ENCODE data around the gene TRPV5.

TRPV5 gene

GRCh38 chr7:142925413-142925812 is 8.1 kb downstream of the TRPV5 start:
- no peak for TF ChIP-seq CTCF (IDR thresholded peaks at IDR 0.05; ENCODE audit: low read length, missing control alignments)
- H3K4me3 ChIP-seq (replicated peaks; ENCODE audit: low read depth, low read length), result no peak overlapping the region
- DNase-seq (ENCODE audit: low read depth), result no peak

GRCh38 chr7:142923391-142923790 is 10.2 kb downstream of the TRPV5 start:
- DNase-seq (ENCODE audit: low read depth), result no peak
- no peak for TF ChIP-seq CTCF (IDR thresholded peaks at IDR 0.05; ENCODE audit: low read length, missing control alignments)

DNA sequence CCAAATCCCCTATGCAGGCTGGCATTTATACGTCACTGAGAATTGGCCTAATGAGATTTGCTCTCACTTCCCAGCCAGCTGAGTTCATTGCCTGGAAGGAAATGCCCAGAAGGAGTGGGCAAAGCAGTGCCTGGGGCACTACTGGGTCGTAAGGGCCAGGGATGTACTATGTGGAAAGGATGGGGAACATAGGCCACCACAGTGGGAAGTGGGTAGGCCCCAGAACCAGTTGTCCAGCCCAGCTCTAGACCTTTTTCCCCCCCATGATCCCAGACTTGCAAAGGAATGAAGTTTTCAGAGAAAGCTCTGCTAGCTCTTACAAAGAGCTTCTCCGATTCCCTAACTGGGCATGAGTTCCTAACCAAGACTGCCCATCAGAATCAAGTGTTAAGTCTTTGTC is 13.9 kb downstream of the TRPV5 start:
- DNase-seq (ENCODE audit: low read depth), result no peak
- H3K4me3 ChIP-seq (replicated peaks; ENCODE audit: low read depth, low read length), result no peak overlapping the region
- TF ChIP-seq CTCF (IDR thresholded peaks at IDR 0.05; ENCODE audit: low read length, missing control alignments), result no peak

More at GRCh38 chr7:142923391-142923790, 10.2 kb downstream of the TRPV5 start:
- H3K4me3 ChIP-seq (replicated peaks; ENCODE audit: low read depth, low read length), result no peak overlapping the region

GRCh38 chr7:142918901-142919300 is 14.6 kb downstream of the TRPV5 start:
- H3K4me3 ChIP-seq (replicated peaks; ENCODE audit: low read depth, low read length), result no peak overlapping the region
- TF ChIP-seq CTCF (IDR thresholded peaks at IDR 0.05; ENCODE audit: low read length, missing control alignments), result no peak
- no peak for DNase-seq (ENCODE audit: low read depth)

DNA sequence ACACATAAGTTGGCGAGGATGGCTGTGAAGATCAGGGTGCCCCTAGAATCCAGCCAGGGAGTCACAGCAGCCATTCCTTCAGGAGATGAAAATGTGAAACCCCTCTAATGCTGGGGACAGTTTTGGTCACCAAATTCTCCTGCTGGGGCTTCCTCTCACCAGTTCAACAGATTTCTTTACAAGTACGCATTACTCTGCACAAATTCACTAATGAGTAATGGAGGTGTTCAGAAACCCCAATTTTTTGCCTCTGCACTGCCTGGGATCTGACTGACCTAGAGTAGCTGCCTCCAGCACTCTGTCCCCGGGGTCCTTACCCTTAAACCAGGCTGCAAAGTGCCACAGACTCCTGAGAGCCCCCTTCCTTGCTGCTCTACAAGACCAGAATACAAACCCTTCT is 16.1 kb downstream of the TRPV5 start:
- TF ChIP-seq CTCF (IDR thresholded peaks at IDR 0.05; ENCODE audit: low read length, missing control alignments), result no peak
- H3K4me3 ChIP-seq (replicated peaks; ENCODE audit: low read depth, low read length), result no peak overlapping the region
- no peak for DNase-seq (ENCODE audit: low read depth)

GRCh38 chr7:142916508-142916907 is 17.0 kb downstream of the TRPV5 start:
- no peak for DNase-seq (ENCODE audit: low read depth)
- no peak overlapping the region for H3K4me3 ChIP-seq (replicated peaks; ENCODE audit: low read depth, low read length)
- TF ChIP-seq CTCF (IDR thresholded peaks at IDR 0.05; ENCODE audit: low read length, missing control alignments), result no peak

GRCh38 chr7:142915315-142915714 is 18.2 kb downstream of the TRPV5 start:
- TF ChIP-seq CTCF (IDR thresholded peaks at IDR 0.05; ENCODE audit: low read length, missing control alignments), result no peak
- no peak for DNase-seq (ENCODE audit: low read depth)
- no peak overlapping the region for H3K4me3 ChIP-seq (replicated peaks; ENCODE audit: low read depth, low read length)
